Osteocyte (in vitro differentiated cells): ENCODE results near the gene CNTNAP1. TPM values are rescaled to one million over a fixed set of nuclear protein-coding genes. Genes with fewer than 3 reads are reported as not detected.
A peak's percentile ranks its signal among the peaks of the same experiment; 100 is the strongest.

Experiments used
- DNase-seq: peaks from one replicate; pipeline ENCODE4 v3.0.0; 2021; ENCODE audit warnings: mixed read lengths; ENCODE audit not compliant: unreplicated experiment; ENCODE audit errors: extremely low spot score
- H3K27ac Mint-ChIP-seq: one replicate; pipeline ENCODE4 v1.8.0; 2021; ENCODE audit warnings: mild to moderate bottlenecking, mixed read lengths; ENCODE audit not compliant: unreplicated experiment
- H3K27me3 Mint-ChIP-seq: one replicate; pipeline ENCODE4 v1.8.0; 2021; ENCODE audit warnings: mixed read lengths; ENCODE audit not compliant: unreplicated experiment
- H3K36me3 Mint-ChIP-seq: one replicate; pipeline ENCODE4 v1.8.0; 2021; ENCODE audit warnings: mixed read lengths; ENCODE audit not compliant: unreplicated experiment
- H3K4me1 Mint-ChIP-seq: one replicate; pipeline ENCODE4 v1.8.0; 2021; ENCODE audit warnings: mixed read lengths; ENCODE audit not compliant: unreplicated experiment
- H3K4me3 Mint-ChIP-seq: one replicate; pipeline ENCODE4 v1.8.0; 2021; ENCODE audit warnings: mild to moderate bottlenecking, moderate library complexity, mixed read lengths; ENCODE audit not compliant: unreplicated experiment
- H3K9me3 Mint-ChIP-seq: one replicate; pipeline ENCODE4 v1.8.0; 2021; ENCODE audit warnings: mixed read lengths; ENCODE audit not compliant: unreplicated experiment
- total RNA-seq: library from RNA; stranded (reverse); gene quantifications from 2 replicates; pipeline ENCODE4 v1.2.1, GENCODE V29; 2021
- TF ChIP-seq, protein P1 (sequence below): fragments of 200-600 bp; sonication (generic); IDR thresholded peaks from 2 replicates; pipeline ENCODE4 v1.5.0; 2021; ENCODE audit warnings: antibody characterized with exemption, mild to moderate bottlenecking, moderate library complexity

Gene CNTNAP1
- total RNA-seq, 1 donor from 2014 or later = 35.8 TPM

DNA sequence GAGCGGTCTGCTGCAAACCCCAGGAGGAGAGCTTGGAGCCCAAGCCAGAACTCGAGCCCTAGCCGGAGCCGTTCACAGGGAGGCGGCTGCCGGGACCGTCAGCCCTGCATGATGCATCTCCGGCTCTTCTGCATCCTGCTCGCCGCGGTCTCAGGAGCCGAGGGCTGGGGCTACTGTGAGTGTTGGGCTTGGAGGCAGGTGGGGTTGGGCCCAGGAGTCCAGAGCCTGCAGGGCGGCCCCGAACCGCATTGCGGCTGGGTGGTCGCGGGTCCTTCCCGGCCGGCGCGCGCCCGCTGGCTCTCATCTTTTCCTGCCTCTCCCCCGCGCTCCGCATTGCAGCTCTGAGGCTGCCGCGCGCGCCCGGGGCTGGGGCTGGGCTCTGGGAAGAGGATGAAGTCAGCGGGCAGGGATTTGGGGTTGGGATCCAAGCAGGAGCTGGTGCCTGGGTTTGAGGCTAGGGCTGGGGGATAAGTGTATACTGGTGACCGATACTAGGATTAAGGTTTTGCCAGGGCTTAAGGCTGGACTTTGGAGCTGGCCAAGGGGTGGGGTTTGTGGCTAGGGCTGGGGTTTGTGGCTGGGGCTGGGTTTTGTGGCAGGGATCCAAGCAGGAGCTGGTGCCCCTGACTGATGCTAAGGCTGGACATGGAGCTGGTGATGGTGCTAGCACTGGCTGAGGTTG lies 532 bp downstream of the CNTNAP1 start:
- H3K4me3 Mint-ChIP-seq = peak overlapping the region; percentile 86
- H3K27ac Mint-ChIP-seq = peak overlapping the region; percentile 95
- peaks cover 42% of the 10 kb centered on the region for H3K4me1 Mint-ChIP-seq
- TF ChIP-seq, protein P1, sequence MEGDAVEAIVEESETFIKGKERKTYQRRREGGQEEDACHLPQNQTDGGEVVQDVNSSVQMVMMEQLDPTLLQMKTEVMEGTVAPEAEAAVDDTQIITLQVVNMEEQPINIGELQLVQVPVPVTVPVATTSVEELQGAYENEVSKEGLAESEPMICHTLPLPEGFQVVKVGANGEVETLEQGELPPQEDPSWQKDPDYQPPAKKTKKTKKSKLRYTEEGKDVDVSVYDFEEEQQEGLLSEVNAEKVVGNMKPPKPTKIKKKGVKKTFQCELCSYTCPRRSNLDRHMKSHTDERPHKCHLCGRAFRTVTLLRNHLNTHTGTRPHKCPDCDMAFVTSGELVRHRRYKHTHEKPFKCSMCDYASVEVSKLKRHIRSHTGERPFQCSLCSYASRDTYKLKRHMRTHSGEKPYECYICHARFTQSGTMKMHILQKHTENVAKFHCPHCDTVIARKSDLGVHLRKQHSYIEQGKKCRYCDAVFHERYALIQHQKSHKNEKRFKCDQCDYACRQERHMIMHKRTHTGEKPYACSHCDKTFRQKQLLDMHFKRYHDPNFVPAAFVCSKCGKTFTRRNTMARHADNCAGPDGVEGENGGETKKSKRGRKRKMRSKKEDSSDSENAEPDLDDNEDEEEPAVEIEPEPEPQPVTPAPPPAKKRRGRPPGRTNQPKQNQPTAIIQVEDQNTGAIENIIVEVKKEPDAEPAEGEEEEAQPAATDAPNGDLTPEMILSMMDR = no peak
- no peaks in the 10 kb centered on the region for H3K27me3 Mint-ChIP-seq
- H3K9me3 Mint-ChIP-seq = no peaks in the 10 kb centered on the region
- peaks cover 17% of the 10 kb centered on the region for H3K36me3 Mint-ChIP-seq
- DNase-seq = no peak

DNA sequence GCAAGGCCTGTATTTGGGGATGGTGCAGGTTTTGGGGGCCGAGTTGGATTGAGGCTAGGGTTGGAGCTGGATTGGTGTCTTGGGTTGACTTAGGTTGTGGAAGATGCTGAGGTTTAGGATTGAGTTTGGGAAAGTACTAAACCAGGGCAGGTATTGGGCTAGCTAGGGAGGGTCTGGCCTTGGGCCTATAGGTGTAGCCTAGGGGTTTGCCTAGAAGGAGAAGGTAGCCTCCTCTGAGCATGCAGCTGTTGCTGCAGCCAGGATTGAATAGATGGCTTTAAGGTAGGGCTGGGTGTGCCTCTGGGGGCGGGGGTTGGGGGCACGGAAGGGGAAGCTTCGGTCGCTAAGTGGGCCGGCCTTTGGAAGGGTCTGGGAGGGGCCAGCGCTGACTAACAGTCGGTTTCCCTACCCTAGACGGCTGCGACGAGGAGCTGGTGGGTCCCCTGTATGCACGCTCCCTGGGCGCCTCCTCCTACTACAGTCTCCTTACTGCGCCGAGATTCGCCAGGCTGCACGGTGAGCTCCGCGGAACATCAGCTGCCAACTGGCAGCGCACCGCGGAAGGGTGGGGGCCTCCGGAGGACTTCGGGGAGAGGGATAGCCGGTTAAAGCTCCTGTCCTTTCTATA lies 1.2 kb downstream of the CNTNAP1 start:
- TF ChIP-seq, protein P1 = no peak
- Mint-ChIP-seq H3K4me3 (peak overlapping the region; percentile 86), H3K36me3 (peaks cover 18% of the 10 kb centered on the region), H3K27me3 (no peaks in the 10 kb centered on the region), H3K4me1 (peaks cover 39% of the 10 kb centered on the region), H3K27ac (peak overlapping the region; percentile 95), H3K9me3 (no peaks in the 10 kb centered on the region)
- DNase-seq = no peak

DNA sequence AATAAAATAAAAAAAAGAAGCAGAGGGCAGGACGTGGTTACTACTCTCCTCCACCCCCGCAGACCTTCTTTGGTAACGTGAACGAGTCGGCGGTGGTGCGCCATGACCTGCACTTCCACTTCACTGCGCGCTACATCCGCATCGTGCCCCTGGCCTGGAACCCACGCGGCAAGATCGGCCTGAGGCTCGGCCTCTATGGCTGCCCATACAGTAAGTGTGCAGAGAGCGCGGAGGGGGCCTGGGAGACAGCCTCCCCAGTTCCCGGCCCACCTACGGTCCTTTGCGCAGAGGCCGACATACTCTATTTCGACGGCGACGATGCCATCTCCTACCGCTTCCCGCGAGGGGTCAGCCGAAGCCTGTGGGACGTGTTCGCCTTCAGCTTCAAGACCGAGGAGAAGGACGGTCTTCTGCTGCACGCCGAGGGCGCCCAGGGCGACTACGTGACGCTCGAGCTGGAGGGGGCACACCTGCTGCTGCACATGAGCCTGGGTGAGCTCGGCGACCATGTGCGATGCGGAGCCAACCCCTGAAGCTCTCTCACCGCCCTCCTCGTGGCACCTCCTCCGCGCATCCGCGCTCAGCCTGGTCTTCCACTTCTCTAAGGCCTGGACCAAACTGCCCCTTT lies 2.7 kb downstream of the CNTNAP1 start:
- H3K4me3 Mint-ChIP-seq = no peak overlapping the region
- H3K27me3 Mint-ChIP-seq = no peaks in the 10 kb centered on the region
- no peak overlapping the region for H3K27ac Mint-ChIP-seq
- H3K4me1 Mint-ChIP-seq = peaks cover 29% of the 10 kb centered on the region
- H3K36me3 Mint-ChIP-seq = peaks cover 20% of the 10 kb centered on the region
- no peaks in the 10 kb centered on the region for H3K9me3 Mint-ChIP-seq
- no peak for DNase-seq
- TF ChIP-seq, protein P1 = no peak

DNA sequence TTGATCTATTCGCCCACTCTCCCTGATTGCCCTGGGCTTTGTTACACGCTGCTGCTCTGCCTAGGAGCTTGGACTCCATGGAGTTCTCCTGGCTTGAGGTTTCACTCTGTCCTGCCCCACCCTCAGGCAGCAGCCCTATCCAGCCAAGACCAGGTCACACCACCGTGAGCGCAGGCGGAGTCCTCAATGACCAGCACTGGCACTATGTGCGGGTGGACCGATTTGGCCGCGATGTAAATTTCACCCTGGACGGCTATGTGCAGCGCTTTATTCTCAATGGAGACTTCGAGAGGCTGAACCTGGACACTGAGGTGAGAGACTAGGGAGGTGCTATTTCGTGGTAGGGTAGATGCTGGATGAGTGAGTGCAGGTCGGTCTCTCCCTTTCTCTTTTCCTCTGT lies 3.5 kb downstream of the CNTNAP1 start:
- Mint-ChIP-seq H3K4me3 (no peak overlapping the region), H3K27ac (no peak overlapping the region)

More for the DNA sequence above, 3.5 kb downstream of the CNTNAP1 start:
- no peaks in the 10 kb centered on the region for H3K9me3 Mint-ChIP-seq
- H3K36me3 Mint-ChIP-seq = peaks cover 21% of the 10 kb centered on the region
- peaks cover 24% of the 10 kb centered on the region for H3K4me1 Mint-ChIP-seq
- DNase-seq = no peak
- TF ChIP-seq, protein P1 = no peak
- no peaks in the 10 kb centered on the region for H3K27me3 Mint-ChIP-seq
